HUES48 (cell line): Measurements from ENCODE around the gene RAE1.

Source experiments
- H3K27ac ChIP-seq: one replicate; pipeline ENCODE4 v1.7.0; 2013; ENCODE audit warnings: low read depth, low read length, inconsistent platforms
- H3K27me3 ChIP-seq: 2 replicates; pipeline ENCODE4 v1.6.1; 2013; ENCODE audit warnings: mild to moderate bottlenecking, low read length; ENCODE audit not compliant: control insufficient read depth, insufficient read depth
- H3K36me3 ChIP-seq: 2 replicates; pipeline ENCODE4 v1.6.1; 2013; ENCODE audit warnings: low read length; ENCODE audit not compliant: control insufficient read depth, insufficient read depth
- H3K4me1 ChIP-seq: 2 replicates; pipeline ENCODE4 v1.6.1; 2013; ENCODE audit warnings: mild to moderate bottlenecking, low read length; ENCODE audit not compliant: control insufficient read depth, insufficient read depth
- H3K4me3 ChIP-seq: 2 replicates; pipeline ENCODE4 v1.5.1; 2013; ENCODE audit warnings: mild to moderate bottlenecking, low read depth, low read length
- H3K9ac ChIP-seq: 2 replicates; pipeline ENCODE4 v1.6.1; 2013; ENCODE audit warnings: mild to moderate bottlenecking, low read depth, low read length, moderate library complexity
- H3K9me3 ChIP-seq: 2 replicates; pipeline ENCODE4 v1.6.1; 2013; ENCODE audit warnings: low read length; ENCODE audit not compliant: control insufficient read depth, insufficient read depth

RAE1 gene

GRCh38 chr20:57372157-57372556 is 21.1 kb downstream of the RAE1 start:
- H3K4me3 ChIP-seq: no peak overlapping the region
- no peak overlapping the region for H3K9ac ChIP-seq
- peaks cover 99% of the 10 kb centered on the region for H3K36me3 ChIP-seq
- no peaks in the 10 kb centered on the region for H3K9me3 ChIP-seq
- peaks cover 8% of the 10 kb centered on the region for H3K4me1 ChIP-seq
- H3K27me3 ChIP-seq: no peaks in the 10 kb centered on the region
- H3K27ac ChIP-seq: no peak overlapping the region

DNA sequence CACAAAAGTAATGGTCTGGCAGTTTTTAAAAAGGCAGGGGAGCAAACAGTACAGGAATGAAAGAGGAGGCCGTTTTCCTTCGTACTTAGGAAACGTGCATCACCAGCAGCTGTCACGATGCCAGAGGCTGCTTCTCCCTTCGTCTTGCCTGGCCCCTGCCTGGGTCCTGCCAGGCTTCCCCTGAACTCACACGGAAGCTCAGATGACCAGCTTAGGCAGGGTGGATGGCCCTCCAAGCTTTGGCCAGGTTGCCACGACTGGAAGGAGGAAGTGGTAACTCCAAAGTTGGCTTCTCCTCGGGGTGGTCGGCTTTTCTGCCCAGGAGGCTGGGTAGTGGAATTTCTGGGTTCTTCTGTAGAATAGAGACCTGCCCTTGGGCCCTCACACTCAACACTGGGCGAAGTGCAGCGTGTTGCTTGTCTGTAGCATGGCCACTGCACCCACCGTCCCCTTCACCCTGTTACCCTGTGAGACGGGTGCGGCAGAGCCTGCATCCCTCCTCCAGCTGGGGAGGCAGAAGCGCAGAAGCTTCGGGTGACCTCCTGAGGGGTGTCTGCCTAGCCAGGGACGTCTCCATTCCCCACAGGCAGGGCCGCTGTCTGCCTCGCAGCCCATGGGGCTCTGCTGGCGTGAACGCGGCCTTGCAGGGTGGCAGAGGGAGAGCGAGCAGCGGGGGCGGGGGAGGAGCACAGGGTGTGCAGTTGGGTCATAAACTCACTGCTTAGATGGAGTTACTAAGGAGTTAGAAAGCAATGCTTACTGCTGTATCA is 21.7 kb downstream of the RAE1 start:
- Histone ChIP-seq H3K9me3 (no peaks in the 10 kb centered on the region), H3K27me3 (no peaks in the 10 kb centered on the region), H3K4me1 (peaks cover 8% of the 10 kb centered on the region), H3K4me3 (no peak overlapping the region), H3K27ac (no peak overlapping the region), H3K36me3 (peaks cover 99% of the 10 kb centered on the region), H3K9ac (no peak overlapping the region)

DNA sequence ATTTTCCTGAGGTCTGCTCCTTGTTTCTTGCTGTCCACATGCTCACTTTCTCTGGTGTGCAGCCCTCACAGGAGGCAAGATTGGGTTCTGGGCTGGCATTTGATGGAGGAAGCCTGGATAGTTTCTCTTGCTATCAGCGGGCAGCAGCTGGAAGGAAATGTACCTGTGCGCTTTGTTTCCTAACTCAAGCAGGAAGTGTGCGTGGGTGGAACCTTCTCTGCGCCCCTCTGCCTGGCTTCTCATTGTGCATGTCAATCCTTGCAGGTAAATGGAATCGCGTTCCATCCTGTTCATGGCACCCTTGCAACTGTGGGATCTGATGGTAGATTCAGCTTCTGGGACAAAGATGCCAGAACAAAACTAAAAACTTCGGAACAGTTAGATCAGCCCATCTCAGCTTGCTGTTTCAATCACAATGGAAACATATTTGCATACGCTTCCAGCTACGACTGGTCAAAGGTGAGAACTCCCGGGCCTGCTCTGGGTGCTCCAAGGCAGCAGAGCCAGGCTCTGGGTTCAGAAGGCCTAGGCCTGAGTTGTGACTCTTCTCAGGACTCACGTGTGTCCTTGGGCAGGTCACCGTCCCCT is 23.4 kb downstream of the RAE1 start:
- Histone ChIP-seq H3K27ac (no peak overlapping the region), H3K4me1 (peaks cover 8% of the 10 kb centered on the region), H3K9me3 (no peaks in the 10 kb centered on the region), H3K27me3 (no peaks in the 10 kb centered on the region), H3K36me3 (peaks cover 98% of the 10 kb centered on the region), H3K9ac (no peak overlapping the region), H3K4me3 (no peak overlapping the region)

DNA sequence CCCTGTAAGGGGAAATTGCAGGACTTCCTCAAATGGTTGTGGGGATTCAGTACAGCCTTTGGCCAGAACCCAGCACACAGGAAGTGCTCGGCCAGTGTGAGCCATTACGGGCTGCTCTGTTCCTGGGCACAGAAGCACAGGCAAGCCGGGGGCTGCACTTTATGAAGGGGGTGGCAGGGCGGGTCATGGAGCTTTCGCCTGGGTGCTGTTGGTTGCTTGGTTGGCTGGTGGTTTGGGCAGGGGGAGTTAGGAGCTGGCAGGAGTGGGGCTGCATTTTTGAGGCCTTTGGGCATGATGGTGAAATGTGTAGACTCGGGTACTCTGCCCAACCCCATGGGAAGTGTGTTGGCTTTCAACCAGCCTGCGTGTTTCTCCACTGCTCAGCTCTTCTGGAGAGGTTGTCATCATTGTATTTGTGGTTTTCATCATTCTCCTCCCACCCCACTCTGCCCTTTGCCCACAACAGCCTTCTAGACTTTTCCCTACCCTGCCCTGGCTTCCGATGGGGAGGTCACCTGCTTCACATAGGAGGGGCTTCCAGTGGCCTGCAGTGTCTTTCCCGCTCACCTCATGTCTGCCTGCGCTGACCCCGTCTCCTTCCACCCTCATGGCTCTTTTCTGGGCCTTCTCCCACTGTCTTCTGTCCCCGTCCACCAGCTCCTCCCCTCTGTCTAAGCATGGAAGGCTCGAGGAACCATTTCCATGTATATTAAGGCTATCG is 24.0 kb downstream of the RAE1 start:
- H3K9ac ChIP-seq: no peak overlapping the region
- H3K36me3 ChIP-seq: peaks cover 97% of the 10 kb centered on the region
- no peak overlapping the region for H3K27ac ChIP-seq
- H3K27me3 ChIP-seq: no peaks in the 10 kb centered on the region
- H3K4me1 ChIP-seq: peaks cover 8% of the 10 kb centered on the region
- H3K9me3 ChIP-seq: no peaks in the 10 kb centered on the region
- H3K4me3 ChIP-seq: no peak overlapping the region

- no peak overlapping the region for H3K9ac ChIP-seq
- peaks cover 94% of the 10 kb centered on the region for H3K36me3 ChIP-seq
- H3K4me3 ChIP-seq: no peak overlapping the region
- H3K27me3 ChIP-seq: no peaks in the 10 kb centered on the region
- peaks cover 8% of the 10 kb centered on the region for H3K4me1 ChIP-seq
- no peak overlapping the region for H3K27ac ChIP-seq
- no peaks in the 10 kb centered on the region for H3K9me3 ChIP-seq
Observed at GRCh38 chr20:57375652-57376230, 24.7 kb downstream of the RAE1 start.

GRCh38 chr20:57377350-57377749 is 26.3 kb downstream of the RAE1 start:
- peaks cover 8% of the 10 kb centered on the region for H3K4me1 ChIP-seq
- H3K27ac ChIP-seq: no peak overlapping the region
- no peaks in the 10 kb centered on the region for H3K9me3 ChIP-seq
- H3K9ac ChIP-seq: no peak overlapping the region
- H3K4me3 ChIP-seq: no peak overlapping the region
- peaks cover 80% of the 10 kb centered on the region for H3K36me3 ChIP-seq
- H3K27me3 ChIP-seq: no peaks in the 10 kb centered on the region

DNA sequence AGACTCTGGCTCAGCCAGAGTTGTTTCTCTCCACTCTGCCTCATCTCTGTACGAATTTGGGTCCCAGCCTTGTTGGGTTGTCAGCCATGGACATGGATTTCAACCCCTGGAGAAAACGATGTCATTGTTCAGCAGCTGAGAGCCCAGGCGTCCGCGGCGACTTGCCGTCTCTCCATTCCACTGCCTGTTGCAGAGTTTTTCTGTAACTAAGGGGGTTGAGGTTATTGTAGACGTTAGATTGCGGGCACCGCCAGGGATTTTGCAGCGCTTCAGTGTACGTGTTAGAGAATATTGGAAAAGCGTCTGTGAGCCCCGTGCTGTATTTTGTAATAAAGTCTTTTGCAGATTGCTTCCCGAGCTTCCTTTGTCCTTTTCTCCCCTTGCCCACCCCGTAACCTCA is 27.1 kb downstream of the RAE1 start:
- Histone ChIP-seq H3K4me3 (no peak overlapping the region), H3K4me1 (peaks cover 8% of the 10 kb centered on the region), H3K9ac (no peak overlapping the region), H3K36me3 (peaks cover 73% of the 10 kb centered on the region), H3K27ac (no peak overlapping the region), H3K9me3 (no peaks in the 10 kb centered on the region), H3K27me3 (no peaks in the 10 kb centered on the region)

GRCh38 chr20:57378646-57379262 is 27.7 kb downstream of the RAE1 start:
- peaks cover 66% of the 10 kb centered on the region for H3K36me3 ChIP-seq
- H3K4me3 ChIP-seq: no peak overlapping the region
- H3K9ac ChIP-seq: no peak overlapping the region

GRCh38 chr20:57379263-57379647 is 28.2 kb downstream of the RAE1 start:
- no peaks in the 10 kb centered on the region for H3K27me3 ChIP-seq
- H3K9me3 ChIP-seq: no peaks in the 10 kb centered on the region
- peaks cover 6% of the 10 kb centered on the region for H3K4me1 ChIP-seq
- peaks cover 64% of the 10 kb centered on the region for H3K36me3 ChIP-seq
- no peak overlapping the region for H3K27ac ChIP-seq
- H3K4me3 ChIP-seq: no peak overlapping the region
- no peak overlapping the region for H3K9ac ChIP-seq

More at GRCh38 chr20:57378646-57379262, 27.7 kb downstream of the RAE1 start:
- Histone ChIP-seq H3K9me3 (no peaks in the 10 kb centered on the region), H3K27me3 (no peaks in the 10 kb centered on the region), H3K27ac (no peak overlapping the region), H3K4me1 (peaks cover 8% of the 10 kb centered on the region)

DNA sequence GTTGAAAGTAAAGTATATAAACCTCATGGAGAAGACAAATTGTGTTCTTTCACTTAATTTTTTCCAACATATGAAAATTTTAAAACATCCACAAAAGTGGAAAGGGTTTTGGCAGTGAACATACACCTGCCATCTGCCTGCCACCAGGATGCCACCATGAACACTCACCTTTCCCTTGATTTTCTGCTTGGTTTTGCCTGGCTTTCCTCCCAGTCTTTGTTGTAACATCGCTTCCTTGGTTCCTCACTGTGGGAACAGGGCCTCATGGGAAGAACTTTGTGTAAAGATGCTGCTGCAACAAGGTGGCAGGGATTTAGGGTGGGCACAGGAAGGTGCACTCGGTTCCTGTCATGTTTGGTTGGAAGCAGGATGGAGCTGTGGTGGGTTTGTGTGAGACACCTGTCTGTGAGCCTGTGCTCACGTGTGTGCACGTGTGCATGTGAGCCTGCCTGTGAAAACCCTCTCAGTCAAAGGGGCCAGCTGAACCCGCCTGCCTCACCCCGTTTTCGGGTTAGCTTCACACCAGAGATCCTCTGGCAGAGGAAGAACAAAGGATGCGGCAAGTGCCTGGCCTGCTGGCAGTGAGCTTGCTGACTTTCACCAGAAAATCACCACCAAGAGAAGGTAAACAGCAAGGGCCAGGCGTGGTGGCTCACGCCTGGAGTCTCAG is 29.2 kb downstream of the RAE1 start:
- H3K27ac ChIP-seq: no peak overlapping the region
- H3K36me3 ChIP-seq: peaks cover 55% of the 10 kb centered on the region
- no peak overlapping the region for H3K9ac ChIP-seq

More for the DNA sequence above, 29.2 kb downstream of the RAE1 start:
- Histone ChIP-seq H3K27me3 (no peaks in the 10 kb centered on the region), H3K9me3 (no peaks in the 10 kb centered on the region), H3K4me3 (no peak overlapping the region), H3K4me1 (no peaks in the 10 kb centered on the region)
